ENCODE data around the gene BCL2L1.

DNA sequence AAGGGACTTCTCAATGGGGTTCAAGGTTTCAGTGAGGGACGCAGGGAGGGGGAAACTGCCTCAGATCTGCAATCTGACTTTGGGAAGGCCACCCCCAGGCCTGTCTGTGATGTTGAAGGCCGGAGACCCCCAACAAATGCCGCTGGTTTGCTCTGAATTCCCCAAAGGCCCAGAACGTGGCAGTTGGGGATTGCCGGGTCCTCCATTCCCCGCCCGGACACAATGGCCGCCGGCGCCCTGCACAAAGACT lies 326 bp upstream of the BCL2L1 start:
- TF ChIP-seq, protein P1, sequence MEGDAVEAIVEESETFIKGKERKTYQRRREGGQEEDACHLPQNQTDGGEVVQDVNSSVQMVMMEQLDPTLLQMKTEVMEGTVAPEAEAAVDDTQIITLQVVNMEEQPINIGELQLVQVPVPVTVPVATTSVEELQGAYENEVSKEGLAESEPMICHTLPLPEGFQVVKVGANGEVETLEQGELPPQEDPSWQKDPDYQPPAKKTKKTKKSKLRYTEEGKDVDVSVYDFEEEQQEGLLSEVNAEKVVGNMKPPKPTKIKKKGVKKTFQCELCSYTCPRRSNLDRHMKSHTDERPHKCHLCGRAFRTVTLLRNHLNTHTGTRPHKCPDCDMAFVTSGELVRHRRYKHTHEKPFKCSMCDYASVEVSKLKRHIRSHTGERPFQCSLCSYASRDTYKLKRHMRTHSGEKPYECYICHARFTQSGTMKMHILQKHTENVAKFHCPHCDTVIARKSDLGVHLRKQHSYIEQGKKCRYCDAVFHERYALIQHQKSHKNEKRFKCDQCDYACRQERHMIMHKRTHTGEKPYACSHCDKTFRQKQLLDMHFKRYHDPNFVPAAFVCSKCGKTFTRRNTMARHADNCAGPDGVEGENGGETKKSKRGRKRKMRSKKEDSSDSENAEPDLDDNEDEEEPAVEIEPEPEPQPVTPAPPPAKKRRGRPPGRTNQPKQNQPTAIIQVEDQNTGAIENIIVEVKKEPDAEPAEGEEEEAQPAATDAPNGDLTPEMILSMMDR (IDR thresholded peaks at IDR 0.05 in 2 of 3, conservative IDR thresholded peaks at IDR 0.05 in 1 of 3; ENCODE audit: borderline replicate concordance in 1 of 3, insufficient read depth in 1 of 3, low read depth in 2 of 3, low read length in 2 of 3): no peak
- TF ChIP-seq RAD21 (IDR thresholded peaks at IDR 0.05; ENCODE audit: low read depth) (no peak), SP1 (IDR thresholded peaks at IDR 0.05; ENCODE audit: low read depth) (no peak), TCF7L2 (IDR thresholded peaks at IDR 0.05; ENCODE audit: borderline replicate concordance, extremely low read depth, insufficient read depth, insufficient read length) (no peak), EZH2 (IDR thresholded peaks at IDR 0.05) (no peak)

Measured in HCT116 (cell line).